Keratinocyte (primary cell): ENCODE measurements around the gene REEP2. TPM values are rescaled to one million over a fixed set of nuclear protein-coding genes. Genes with fewer than 3 reads are reported as not detected.

Source experiments
- DNase-seq: peaks from one replicate; pipeline ENCODE4 v3.0.0-alpha.2; 2011; ENCODE audit warnings: low read depth, missing footprints, low spot score
- FAIRE-seq: peaks from 2 replicates; lab custom pipeline; 2011; peaks lifted over from hg19 to GRCh38; lab: Jason Lieb, UNC
- H2AFZ ChIP-seq: 2 replicates; pipeline ENCODE4 v1.6.0; 2012; ENCODE audit warnings: low read length, control low read depth, inconsistent platforms; ENCODE audit not compliant: control insufficient read depth
- H3K27ac ChIP-seq: 2 replicates; pipeline ENCODE4 v1.5.1; 2011; ENCODE audit warnings: low read length; ENCODE audit not compliant: control insufficient read depth, insufficient read depth
- H3K27me3 ChIP-seq: 3 replicates; pipeline ENCODE4 v1.6.0; 2011; ENCODE audit warnings: low read length; ENCODE audit not compliant: control insufficient read depth, insufficient read depth; ENCODE audit errors: extremely low read depth
- H3K36me3 ChIP-seq, 2 experiments: 2 replicates in 1 of 2; 3 replicates in 1 of 2; pipeline ENCODE4 v1.5.1; 2011; ENCODE audit warnings: low read length in 2 of 2, mild to moderate bottlenecking in 1 of 2; ENCODE audit not compliant: control insufficient read depth in 2 of 2, insufficient read depth in 2 of 2; ENCODE audit errors: extremely low read depth in 1 of 2
- H3K4me1 ChIP-seq: 3 replicates; pipeline ENCODE4 v1.5.1; 2011; ENCODE audit warnings: low read length; ENCODE audit not compliant: control insufficient read depth, insufficient read depth; ENCODE audit errors: extremely low read depth
- H3K4me2 ChIP-seq: 3 replicates; pipeline ENCODE4 v1.6.0; 2011; ENCODE audit warnings: low read depth, low read length; ENCODE audit not compliant: control insufficient read depth, insufficient read depth; ENCODE audit errors: extremely low read depth
- H3K4me3 ChIP-seq, 3 experiments: fragments of 200-600 bp in 1 of 3; sonication (generic) in 1 of 3; 2 replicates in 2 of 3; 3 replicates in 1 of 3; pipeline ENCODE4 v1.5.1; 2011 to 2016; ENCODE audit warnings: low read length in 3 of 3, mild to moderate bottlenecking in 3 of 3, control low read depth in 2 of 3, inconsistent platforms in 1 of 3, low read depth in 1 of 3, mixed read lengths in 1 of 3, mixed run types in 1 of 3, moderate library complexity in 1 of 3; ENCODE audit not compliant: control insufficient read depth in 2 of 3, insufficient read depth in 2 of 3; ENCODE audit errors: extremely low read depth in 1 of 3
- H3K79me2 ChIP-seq: 2 replicates; pipeline ENCODE4 v1.6.0; 2012; ENCODE audit warnings: low read length; ENCODE audit not compliant: control insufficient read depth, insufficient read depth
- H3K9ac ChIP-seq: 3 replicates; pipeline ENCODE4 v1.6.0; 2011; ENCODE audit warnings: low read length; ENCODE audit not compliant: control insufficient read depth, insufficient read depth; ENCODE audit errors: extremely low read depth
- H3K9me1 ChIP-seq: 3 replicates; pipeline ENCODE4 v1.6.0; 2011; ENCODE audit warnings: low read length; ENCODE audit not compliant: control insufficient read depth, insufficient read depth; ENCODE audit errors: extremely low read depth
- H3K9me3 ChIP-seq: 2 replicates; pipeline ENCODE4 v1.5.1; 2012; ENCODE audit warnings: low read depth, low read length; ENCODE audit not compliant: control insufficient read depth
- H4K20me1 ChIP-seq: 3 replicates; pipeline ENCODE4 v1.6.0; 2011; ENCODE audit warnings: low read length; ENCODE audit not compliant: control insufficient read depth, insufficient read depth; ENCODE audit errors: extremely low read depth
- CTCF ChIP-seq, 3 experiments: IDR thresholded peaks in 1 of 3; conservative IDR thresholded peaks in 1 of 3; optimal IDR thresholded peaks in 1 of 3; 2 replicates in 2 of 3; 3 replicates in 1 of 3; pipeline versions ENCODE3 to v1.5.1; 2011; ENCODE audit warnings: low read length in 3 of 3, mild to moderate bottlenecking in 3 of 3, moderate library complexity in 2 of 3, control low read depth in 1 of 3, inconsistent platforms in 1 of 3; ENCODE audit not compliant: insufficient read depth in 2 of 3; ENCODE audit errors: extremely low read depth in 1 of 3
- EZH2 ChIP-seq: IDR thresholded peaks from one replicate; pipeline ENCODE4 v1.6.1; 2012; ENCODE audit warnings: inconsistent platforms, mild to moderate bottlenecking, low read length, moderate library complexity
- dilution Hi-C: fragments of 300-500 bp; cut with MboI; formaldehyde crosslinking; loops from one replicate; pipeline ENCODE4 v1.7.0; 2020; ENCODE audit warnings: low sequenced_read_pairs; ENCODE audit not compliant: extremely low pct_ligation_motif_present
- polyA plus RNA-seq, 5 experiments: library from polyadenylated mRNA; depleted of rRNA in 3 of 5; stranded (reverse) in 3 of 5; stranded (forward) in 1 of 5; unstranded in 1 of 5; fragments of >200 nt; gene quantifications; 1 replicate in 1 of 5; 2 replicates in 3 of 5; 3 replicates in 1 of 5; pipeline versions ENCODE4 v1.2.1 to v1.2.3, GENCODE V29; 2011 to 2012; ENCODE audit warnings: missing spikeins in 2 of 5, low read depth in 1 of 5, low replicate concordance in 1 of 5

The REEP2 gene
- polyA plus RNA-seq, 1 donor (not counting 4 experiments of a cell fraction or from before 2014, with no cell fraction given): 0.35 TPM

GRCh38 chr5:138468966-138469539 is 30.2 kb downstream of the REEP2 start:
- H3K4me1 ChIP-seq: peaks cover 23% of the 10 kb centered on the region
- dilution Hi-C loops: no loop called here
- no peak for DNase-seq

GRCh38 chr5:138469540-138470321 is 30.9 kb downstream of the REEP2 start:
- Histone ChIP-seq H3K4me1 (peaks cover 21% of the 10 kb centered on the region), H3K9me1 (no peaks in the 10 kb centered on the region), H3K79me2 (peaks cover 12% of the 10 kb centered on the region), H3K9me3 (no peaks in the 10 kb centered on the region), H3K36me3 (peaks cover 11 to 20% of the 10 kb centered on the region in 2 experiments), H3K4me2 (no peak overlapping the region), H2AFZ (no peak overlapping the region), H3K9ac (no peak overlapping the region), H3K27ac (no peak overlapping the region), H3K27me3 (no peaks in the 10 kb centered on the region), H3K4me3 (no peak overlapping the region), H4K20me1 (peaks cover 16% of the 10 kb centered on the region)
- DNase-seq (no peak), FAIRE-seq (no peak)
- TF ChIP-seq EZH2: no peak
- TF ChIP-seq CTCF (optimal IDR thresholded peaks at IDR 0.05 in 1 of 3, IDR thresholded peaks at IDR 0.05 in 1 of 3, conservative IDR thresholded peaks at IDR 0.05 in 1 of 3; ENCODE audit: extremely low read depth in 1 of 3, insufficient read depth in 2 of 3, low read length in 3 of 3): no peak
- dilution Hi-C loops: no loop called here

More at GRCh38 chr5:138468966-138469539, 30.2 kb downstream of the REEP2 start:
- Histone ChIP-seq H3K9me3 (no peaks in the 10 kb centered on the region), H3K36me3 (peaks cover 11 to 20% of the 10 kb centered on the region in 2 experiments), H2AFZ (no peak overlapping the region), H4K20me1 (peaks cover 16% of the 10 kb centered on the region), H3K9ac (no peak overlapping the region), H3K27ac (no peak overlapping the region), H3K79me2 (peaks cover 12% of the 10 kb centered on the region), H3K27me3 (no peaks in the 10 kb centered on the region), H3K4me2 (no peak overlapping the region), H3K4me3 (no peak overlapping the region), H3K9me1 (no peaks in the 10 kb centered on the region)
- TF ChIP-seq CTCF (optimal IDR thresholded peaks at IDR 0.05 in 1 of 3, IDR thresholded peaks at IDR 0.05 in 1 of 3, conservative IDR thresholded peaks at IDR 0.05 in 1 of 3; ENCODE audit: extremely low read depth in 1 of 3, insufficient read depth in 2 of 3, low read length in 3 of 3) (no peak), EZH2 (no peak)
- FAIRE-seq: no peak
